ENCODE results near the gene SVEP1. TPM values are rescaled to one million over a fixed set of nuclear protein-coding genes. Genes with fewer than 3 reads are reported as not detected.
A peak's percentile ranks its signal among the peaks of the same experiment; 100 is the strongest.
"Not testable (repeated sequence)": the region's sequence is repeated elsewhere in the genome, so short reads cannot be mapped to it uniquely, and the experiment has no call there.

SVEP1 gene
- total RNA-seq, 1 experiment from 2014 or later: 1.3 TPM

DNA sequence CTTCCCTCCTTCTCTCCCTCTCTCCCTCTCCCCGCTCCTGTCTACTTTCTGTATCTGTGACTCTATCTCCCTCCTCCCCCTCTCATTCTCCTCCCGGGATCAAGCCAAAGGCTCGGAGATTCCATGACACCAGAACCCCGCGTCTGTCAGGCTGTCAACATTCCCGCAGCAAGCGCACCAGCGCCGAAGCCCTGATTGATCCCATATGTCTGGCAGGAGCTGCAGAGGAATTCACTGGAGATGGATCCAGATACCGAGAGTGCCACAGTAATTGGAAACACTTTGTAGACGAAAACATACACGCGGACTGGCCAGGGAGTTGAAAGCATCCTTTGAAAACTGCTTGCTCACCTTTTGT lies 300 bp upstream of the SVEP1 start:
- peak; percentile 27 for DNase-seq (ENCODE audit: low read depth)

DNA sequence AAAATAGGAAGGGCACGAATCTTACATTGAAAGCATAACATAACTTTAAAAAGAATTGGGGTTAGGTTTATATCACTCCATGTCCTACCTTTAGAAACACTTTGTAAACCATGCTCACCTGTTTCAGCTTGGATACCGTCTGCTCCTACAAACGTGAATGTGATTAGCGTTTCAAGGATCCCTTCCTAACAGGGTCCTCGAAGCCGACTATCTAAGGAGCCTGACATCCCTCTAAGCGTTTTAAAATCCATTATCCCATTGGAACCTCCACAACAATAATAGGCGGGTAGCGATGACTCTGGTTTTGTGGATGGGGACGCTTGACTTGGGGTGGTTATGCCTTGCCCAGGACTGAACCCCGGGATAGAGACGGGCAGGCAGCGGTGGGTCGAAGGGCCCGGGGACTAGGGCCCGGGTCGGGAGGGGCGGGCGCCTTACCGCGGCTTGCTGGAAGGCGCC lies 937 bp downstream of the SVEP1 start:
- no peak for DNase-seq (ENCODE audit: low read depth)

DNA sequence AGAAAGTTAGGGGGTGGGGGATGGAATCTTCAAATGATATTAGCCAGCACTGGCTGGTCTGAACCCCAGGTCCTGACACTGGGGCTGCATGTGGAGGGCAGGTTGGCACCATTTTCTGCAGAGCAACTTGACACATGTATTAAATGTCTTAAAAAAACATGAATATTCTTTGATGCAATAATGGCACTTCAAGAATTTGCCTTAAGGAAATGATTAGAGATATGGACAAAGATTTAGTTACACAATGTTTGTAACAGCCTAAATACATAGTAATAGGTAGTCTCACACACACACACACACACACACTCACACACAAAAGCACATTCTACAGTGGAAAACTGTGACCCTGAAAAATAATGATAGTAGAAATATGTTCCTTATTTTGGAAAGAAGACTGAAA lies 3.6 kb downstream of the SVEP1 start:
- DNase-seq (ENCODE audit: low read depth): no peak

DNA sequence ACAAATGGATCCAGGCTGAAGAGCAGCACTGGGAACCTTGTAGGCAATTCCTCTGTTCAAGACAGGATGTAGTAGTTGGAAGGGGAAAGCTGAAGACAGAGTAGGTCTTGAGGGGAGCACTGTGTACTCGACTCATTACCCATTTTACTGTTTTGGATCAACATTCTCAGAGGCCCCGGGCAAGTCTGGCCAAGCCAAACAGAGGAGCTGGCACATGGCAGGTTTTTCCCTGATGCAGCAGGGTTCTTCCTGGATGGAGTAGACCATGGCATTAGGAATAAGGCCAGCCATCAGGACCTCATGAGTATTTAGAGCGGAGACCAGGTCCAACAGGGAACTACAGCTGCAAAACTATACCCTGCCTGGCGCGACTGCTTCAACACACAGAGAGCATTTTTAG lies 4.4 kb downstream of the SVEP1 start:
- no peak for DNase-seq (ENCODE audit: low read depth)

DNA sequence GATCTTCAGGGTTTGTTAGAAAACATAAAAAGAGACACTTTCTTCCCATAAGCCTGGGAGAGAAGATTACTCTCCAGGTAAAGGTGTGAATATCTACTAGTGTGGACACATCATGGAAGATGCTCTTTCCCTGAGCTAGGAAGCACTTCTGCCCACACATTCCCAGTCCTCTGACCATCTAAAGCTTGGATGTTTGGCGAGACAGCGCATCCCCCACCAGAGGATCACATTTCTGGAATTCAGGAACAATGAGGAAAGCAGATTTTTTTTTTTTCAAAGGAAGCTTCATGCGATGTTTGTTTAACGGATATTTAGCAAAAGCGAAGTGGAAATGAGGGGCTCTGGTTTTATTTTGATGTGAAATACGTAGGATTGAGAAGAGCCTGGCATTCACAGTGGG lies 6.2 kb downstream of the SVEP1 start:
- no peak for DNase-seq (ENCODE audit: low read depth)

DNA sequence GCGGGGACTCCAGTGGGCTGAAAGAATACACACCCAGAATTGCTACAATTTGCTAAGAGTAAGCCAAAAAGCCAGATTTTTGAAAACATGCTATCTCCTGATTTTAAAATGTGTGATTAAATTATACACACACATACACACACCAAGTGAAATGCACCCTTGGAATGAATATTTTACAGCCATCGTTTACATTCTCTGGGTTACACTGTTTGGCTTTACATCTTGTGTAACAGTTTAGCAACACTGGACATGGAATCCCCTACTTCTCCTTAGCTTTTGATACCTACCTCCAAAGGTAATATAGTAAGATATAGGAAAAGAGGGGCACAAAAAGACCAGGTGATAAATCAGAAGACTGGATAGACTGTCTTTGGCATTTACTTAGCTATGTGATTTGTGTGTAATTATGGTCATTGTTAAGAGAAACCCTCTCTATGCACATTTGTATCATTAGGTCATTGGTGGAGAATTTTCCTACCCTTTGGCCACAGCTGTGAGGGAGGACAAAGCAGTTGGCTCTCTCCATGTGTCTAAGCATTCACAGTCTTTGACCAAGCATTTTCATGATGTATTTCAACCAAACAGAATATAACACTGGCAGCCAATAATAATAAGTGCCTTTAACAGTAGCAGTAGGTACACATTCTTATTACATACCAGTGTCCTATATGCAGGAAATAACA lies 7.6 kb downstream of the SVEP1 start:
- no peak for DNase-seq (ENCODE audit: low read depth)

DNA sequence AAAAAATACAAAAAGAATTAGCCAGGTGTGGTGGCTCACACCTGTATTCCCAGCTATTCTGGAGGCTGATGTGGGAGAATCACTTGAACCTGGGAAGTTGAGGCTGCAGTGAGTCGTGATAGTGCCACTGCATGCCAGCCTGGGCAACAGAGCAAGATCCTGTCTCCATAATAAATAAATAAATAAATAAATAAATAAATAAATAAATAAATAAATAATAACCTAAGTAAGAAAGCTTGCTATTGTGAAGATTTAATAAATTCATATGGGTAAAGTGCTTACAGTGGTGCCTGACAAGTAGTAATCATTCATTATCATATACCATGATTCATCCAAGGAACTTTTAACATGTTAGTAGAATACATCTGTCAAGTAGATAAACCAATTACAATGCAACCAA lies 13.4 kb downstream of the SVEP1 start:
- DNase-seq (ENCODE audit: low read depth): no peak

DNA sequence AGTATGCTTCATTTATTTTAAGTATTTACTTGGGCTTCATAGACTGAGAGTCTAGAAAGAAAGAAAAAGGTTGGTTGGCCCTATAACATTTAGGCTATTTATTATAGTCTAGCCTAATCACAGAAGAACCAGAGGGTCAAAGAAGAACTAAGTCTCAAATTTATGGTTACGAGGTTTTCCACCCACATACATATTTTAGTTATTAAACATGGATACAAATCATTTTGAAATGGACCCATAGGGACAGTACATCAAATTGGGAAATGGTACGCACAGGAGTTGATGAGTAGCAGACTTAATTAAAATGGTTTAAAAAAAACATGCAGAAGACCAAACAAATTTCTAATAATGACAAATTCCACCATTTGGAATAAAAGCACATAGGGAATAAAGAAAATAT lies 17.7 kb downstream of the SVEP1 start:
- no peak for DNase-seq (ENCODE audit: low read depth)

DNA sequence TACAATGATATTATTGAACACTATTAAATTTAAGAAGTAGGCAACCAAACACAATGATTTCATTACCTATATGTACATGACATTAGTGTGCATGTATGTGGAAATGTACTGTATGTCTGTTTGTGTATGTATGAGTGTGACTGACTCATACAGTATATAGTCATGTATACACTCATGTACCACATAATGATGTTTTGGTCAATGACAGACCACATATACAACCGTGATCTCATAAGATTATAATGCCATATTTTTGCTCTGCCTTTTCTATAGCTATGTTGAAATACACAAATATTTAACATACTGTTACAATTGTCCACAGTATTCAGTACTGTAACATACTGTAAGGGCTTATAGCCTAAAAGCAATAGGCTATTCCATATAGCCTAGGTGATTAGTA lies 19.7 kb downstream of the SVEP1 start:
- DNase-seq (ENCODE audit: low read depth): no peak

DNA sequence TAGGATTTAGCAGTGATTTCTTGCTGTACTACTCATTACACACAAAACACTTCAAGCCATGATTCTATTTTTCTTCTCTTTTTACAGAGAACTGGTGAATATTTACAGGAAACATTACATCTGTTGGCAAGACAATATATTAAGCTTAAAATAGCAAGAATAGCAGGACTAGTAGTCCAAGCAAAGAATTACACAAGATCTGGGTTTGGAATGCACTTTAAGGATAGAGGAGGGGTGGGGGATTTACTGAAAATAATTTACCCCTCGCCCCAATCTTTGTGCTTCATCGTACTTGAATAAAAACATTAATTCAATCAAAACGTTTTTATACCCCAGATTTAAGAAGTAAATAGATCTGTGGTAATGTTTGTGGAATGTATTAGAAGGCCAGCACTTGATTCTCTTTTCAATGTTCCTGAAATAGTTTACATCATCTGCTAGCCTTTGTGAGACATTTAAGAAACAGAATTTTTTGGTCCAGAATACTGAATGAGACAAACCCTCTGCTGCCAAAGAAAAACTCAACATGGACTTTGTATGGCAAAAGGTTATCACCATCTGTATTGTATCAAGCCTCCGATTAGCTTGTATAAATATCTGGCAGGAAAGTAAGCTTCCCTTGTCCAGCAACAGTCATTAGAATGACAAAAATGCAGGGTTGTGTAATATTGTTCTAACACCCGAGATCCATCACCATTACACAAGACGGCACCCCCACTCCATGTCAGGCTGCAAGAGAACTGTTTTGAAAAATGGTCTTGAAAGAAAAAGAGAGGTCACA lies 23.8 kb downstream of the SVEP1 start:
- peak; percentile 77 for DNase-seq (ENCODE audit: low read depth)

DNA sequence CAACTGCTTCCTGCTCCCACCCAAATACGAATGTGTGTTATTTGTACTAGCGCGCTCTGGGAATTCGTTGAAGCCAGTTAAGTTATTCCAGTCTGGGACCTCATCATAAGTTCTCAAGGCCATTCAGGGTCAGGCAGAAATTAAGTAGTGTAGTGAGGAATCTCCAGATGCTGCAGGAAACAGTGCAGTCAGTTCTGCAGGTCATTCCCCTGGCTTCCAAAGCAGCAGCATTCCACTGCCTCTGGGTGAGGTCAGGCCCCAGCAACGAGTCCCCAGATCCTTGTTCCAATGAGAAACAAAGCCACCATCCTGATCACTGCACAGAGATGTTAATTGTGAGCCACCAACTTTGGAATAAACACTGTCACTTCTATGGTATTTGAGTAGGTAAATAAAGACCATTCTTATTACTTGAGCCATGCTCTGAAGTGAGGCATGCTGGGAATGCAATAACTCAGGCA lies 33.1 kb downstream of the SVEP1 start:
- no peak for DNase-seq (ENCODE audit: low read depth)

DNA sequence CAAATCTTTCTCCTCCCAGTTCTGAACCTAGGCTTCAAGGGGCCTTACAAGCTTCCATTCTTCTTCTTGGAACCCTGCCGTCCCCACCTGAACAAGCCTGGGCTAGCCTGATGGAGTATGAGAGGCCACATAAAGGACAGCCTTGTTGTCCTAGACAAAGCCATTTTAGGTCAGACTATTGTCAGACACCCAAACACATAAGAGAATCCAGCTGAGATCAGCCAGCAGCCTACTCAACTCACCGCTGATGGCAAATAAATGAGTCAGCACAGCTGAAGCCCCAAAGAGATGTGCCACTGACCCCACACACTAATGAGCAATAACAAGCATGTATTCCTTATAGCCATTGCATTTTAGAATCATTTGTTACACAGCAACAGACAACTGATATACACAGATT lies 33.8 kb downstream of the SVEP1 start:
- no peak for DNase-seq (ENCODE audit: low read depth)

DNA sequence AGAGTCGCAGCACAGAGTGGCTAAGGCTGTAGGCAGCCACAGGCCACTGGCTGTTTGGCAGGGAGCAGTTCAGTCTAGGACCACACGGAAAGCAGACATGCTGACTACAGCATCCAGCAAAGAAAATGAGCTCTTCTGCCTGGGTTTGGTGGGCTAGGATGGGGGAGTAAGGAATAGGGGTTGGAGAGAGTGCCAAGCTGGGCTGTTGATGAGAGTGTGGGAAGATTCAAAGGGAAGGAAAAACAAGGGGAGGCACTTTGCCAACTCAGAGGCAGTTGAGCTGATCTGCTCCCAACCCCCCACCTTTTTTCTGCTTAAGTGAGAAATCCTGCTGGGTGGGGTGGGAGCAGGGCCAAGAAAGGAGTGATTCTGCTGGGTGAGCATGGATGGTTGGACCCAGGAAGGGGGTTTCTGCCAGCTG lies 35.9 kb downstream of the SVEP1 start:
- no peak for DNase-seq (ENCODE audit: low read depth)

DNA sequence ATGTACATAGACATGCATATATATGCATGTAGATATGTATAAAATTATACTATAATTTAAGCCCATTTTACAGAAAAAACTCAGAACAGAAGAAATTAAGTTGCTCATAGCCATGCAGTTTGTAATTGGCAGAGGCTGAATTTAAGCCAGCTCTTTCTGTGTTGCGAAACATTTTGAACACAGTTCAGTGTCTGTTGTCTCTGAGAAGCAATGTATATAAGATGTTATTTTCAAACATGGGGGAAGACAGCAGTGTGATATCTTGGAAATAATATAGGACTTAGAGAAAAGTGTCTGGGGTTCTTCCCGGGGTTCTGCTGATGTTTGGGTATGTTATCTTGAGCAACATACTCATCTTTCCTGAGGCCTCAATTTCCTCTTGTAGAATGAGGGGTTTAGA lies 37.6 kb downstream of the SVEP1 start:
- DNase-seq (ENCODE audit: low read depth): no peak

DNA sequence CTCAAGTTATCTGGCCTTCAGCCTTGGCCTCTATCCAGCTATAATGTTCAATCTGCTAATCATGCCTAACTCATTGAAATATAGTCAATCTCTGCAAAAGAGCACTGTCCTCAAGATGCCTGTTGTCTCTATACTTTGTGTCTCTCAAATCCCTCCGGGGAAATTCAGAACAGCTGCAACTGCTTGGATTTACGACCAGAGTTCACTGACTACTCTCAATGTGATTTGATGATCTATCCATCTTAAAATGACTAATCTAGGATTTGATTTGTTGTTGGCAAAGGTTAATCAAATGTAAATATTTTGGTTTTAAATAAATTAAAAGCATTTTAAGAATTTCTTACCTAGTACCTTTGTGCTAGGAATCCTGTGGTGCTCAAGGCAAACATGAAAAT lies 40.9 kb downstream of the SVEP1 start:
- peak; percentile 77 for DNase-seq (ENCODE audit: low read depth)

DNA sequence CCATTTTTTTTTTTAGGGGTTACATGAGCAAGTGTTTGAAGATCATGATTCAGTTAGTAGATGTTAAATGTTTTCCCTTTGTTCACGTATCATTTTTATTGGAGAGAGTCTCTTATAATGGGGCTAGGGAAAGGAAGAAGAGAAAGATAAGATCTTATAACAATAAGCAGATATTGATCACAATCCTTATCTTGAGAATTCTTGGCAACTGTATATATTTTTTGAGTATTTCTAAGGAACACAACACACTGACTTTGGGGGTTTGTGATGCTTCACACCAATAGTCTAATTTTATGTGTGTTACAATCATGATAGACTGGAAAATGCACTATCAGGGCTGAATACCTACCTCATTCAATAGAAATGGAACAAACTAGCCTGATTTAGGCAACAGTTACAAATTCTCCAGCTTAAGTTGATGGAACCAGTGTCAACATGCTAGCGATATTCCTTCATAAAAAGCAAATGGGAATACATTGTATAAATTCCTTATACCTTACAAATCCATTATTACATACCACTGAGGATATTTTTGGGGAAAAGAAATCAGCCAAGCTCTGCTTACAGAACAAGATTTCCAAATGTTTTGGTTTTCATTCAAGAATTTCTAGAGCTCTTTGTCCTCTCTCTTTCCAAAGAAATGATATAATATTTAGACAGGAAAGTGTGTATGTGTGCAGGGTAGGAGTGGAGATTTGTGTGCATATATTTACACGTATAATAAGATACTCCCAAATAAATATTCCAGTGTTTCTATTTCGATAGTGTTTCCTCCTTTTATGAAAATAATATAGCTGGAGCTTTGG lies 41.5 kb downstream of the SVEP1 start:
- DNase-seq (ENCODE audit: low read depth): peak; percentile 26

DNA sequence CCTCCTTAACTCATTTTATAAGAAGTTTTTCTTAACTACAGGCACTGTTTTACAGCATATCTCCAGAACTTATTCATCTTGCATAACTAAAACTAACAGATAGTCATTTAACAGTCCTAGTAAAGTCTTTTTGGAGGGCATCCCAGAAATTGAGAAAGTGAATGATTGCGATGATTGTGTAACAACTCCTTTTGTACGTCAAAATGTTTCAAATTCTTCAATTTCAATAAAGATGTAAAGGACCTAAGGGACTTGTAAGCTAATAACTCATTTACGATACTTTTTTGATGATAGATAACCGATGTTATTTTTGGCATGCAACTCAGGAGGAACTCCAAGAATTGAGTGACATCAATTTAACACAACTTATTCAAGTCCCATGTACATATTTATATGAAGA lies 42.7 kb downstream of the SVEP1 start:
- DNase-seq (ENCODE audit: low read depth): peak; percentile 36

DNA sequence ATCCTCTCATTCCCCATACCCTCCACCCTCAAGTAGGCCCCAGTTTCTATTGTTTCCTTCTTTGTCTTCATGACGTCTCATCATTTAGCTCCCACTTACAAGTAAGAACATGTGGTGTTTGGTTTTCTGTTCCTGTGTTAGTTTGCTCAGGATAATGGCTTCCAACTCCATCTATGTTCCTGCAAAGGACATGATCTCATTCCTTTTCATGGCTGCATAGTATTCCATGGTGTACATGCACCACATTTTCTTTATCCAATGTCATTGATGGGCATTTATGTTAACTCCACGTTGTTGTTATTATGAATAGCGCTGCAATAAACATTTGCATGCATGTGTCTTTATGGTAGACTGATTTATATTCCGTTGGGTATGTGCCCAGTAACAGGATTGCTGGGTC lies 45.4 kb downstream of the SVEP1 start:
- not testable (repeated sequence) for DNase-seq (ENCODE audit: low read depth)

DNA sequence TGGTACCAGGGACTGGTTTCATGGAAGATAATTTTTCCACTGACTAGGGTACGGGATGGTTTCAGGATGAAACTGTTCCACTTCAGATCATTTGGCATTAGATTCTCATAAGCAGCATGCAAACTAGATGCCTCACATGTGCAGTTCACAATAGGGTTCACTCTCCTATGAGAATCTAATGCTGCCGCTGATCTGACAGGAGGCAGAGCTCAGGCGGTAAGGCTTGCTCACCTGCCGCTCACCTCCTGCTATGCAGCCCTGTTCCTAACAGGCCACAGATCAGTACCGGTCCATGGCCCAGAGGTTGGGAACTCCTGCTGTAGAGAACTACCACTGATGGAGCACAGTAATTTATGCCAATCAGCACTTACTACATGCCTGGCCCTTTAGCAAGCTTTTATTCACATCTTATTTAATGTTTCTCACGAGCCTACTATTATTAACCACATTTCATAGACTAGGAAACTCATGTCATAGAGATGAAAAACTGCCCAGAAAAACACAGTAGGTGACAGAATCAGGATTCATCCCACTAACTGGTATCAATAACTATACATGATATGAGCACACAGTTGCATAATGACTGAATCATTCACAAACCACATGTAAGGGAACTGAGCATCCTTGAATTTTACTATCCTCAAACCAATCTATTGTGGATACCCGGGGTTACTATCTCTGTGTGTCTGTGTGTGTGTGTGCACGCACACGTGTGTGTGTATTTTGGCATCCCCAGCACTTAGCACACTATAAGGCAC lies 46.5 kb downstream of the SVEP1 start:
- no peak for DNase-seq (ENCODE audit: low read depth)

DNA sequence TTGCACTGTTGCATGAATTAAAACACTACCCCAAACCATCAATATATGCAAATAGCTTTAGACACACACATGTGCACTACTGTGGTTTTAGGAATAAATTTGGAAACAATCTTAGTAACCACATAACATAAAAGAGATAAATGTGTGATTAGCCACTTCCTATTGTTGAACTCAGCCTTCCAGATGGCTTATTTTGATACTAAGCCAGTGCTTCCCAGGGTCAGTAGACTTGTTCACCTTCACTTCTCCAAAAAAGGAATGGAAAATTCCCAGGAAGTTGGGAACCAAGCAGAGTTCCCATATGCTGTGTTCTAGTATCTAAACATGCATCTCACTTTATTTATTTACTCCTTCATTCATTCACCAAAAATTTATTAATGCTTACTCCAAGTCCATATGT lies 47.8 kb downstream of the SVEP1 start:
- peak; percentile 29 for DNase-seq (ENCODE audit: low read depth)

DNA sequence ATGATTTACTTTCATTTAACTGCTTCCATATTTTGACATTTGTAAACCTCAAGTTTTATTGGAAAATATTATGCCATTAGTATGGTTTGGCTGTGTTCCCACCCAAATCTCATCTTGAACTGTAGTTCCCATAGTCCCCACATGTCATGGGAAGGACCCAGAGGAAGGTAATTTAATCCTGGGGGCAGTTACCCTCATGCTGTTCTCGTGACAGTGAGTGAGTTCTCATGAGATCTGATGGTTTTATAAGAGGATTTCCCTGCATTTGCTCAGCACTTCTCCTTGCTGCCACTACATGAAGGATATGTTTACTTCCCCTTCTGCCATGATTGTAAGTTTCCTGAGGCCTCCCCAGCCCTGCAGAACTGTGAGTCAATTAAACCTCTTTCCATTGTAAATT lies 48.3 kb downstream of the SVEP1 start:
- peak; percentile 34 for DNase-seq (ENCODE audit: low read depth)

DNA sequence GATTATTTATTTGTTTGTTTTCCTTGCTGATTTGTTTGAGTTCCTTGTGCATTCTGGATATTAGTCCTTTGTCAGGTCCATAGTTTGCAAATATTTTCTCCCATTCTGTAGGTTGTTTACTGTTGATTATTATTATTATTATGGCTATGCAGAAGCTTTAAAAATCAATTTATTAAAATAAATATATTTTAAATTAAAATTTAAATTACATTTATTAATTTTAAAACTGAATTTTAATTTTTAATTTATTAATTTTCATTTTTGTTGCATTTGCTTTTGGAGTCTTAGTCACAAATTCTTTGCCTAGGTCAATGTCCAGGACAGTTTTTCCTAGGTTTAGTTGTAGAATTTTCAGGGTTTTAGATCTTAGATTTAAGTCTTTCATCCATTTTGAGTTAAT lies 50.9 kb downstream of the SVEP1 start:
- DNase-seq (ENCODE audit: low read depth): no peak
